Measurements from ENCODE around the gene ZMYND11. TPM values are rescaled to one million over a fixed set of nuclear protein-coding genes. Genes with fewer than 3 reads are reported as not detected.

ZMYND11 gene
- total RNA-seq, 3 donors from 2014 or later (not counting 1 experiment from before 2014, with no cell fraction given): 50.6 to 63.9 (median 52.6) TPM

- H3K36me3 Mint-ChIP-seq: no peaks in the 10 kb centered on the region
- ATAC-seq (no peak), DNase-seq (no peak)
- Histone ChIP-seq H3K27ac (ENCODE audit: low read length) (no peak overlapping the region), H3K4me3 (ENCODE audit: low read length) (no peak overlapping the region), H3K27me3 (ENCODE audit: control insufficient read depth, insufficient read depth, low read length) (no peaks in the 10 kb centered on the region), H3K36me3 (ENCODE audit: control insufficient read depth, insufficient read depth, low read length) (no peaks in the 10 kb centered on the region), H3K4me1 (ENCODE audit: control insufficient read depth, insufficient read depth, low read length) (peaks cover 14% of the 10 kb centered on the region), H3K9me3 (ENCODE audit: control insufficient read depth, insufficient read depth, low read length) (no peaks in the 10 kb centered on the region)
- H3K27me3 Mint-ChIP-seq (ENCODE audit: low read depth in 2 of 2): no peaks in the 10 kb centered on the region
- H3K4me3 Mint-ChIP-seq: peak overlapping the region; percentile 88
- 98% methylated on average over 5 of the region's 10 CpGs for WGBS (ENCODE audit: insufficient coverage)
- intact Hi-C loops (cut with micrococcal nuclease): no loop called here
- peaks cover 25 to 32% of the 10 kb centered on the region in 2 donors for H3K4me1 Mint-ChIP-seq
- H3K9me3 Mint-ChIP-seq: no peaks in the 10 kb centered on the region
- peak overlapping the region; percentile 80 to 83 for H3K27ac Mint-ChIP-seq
- no peak for TF ChIP-seq CTCF (IDR thresholded peaks at IDR 0.05)
Measured at GRCh38 chr10:132946-133898, 2.0 kb upstream of the ZMYND11 start.

- Histone ChIP-seq H3K9me3 (ENCODE audit: control insufficient read depth, insufficient read depth, low read length) (no peaks in the 10 kb centered on the region), H3K4me3 (ENCODE audit: low read length) (peak overlapping the region; percentile 31), H3K27ac (ENCODE audit: low read length) (peak overlapping the region; percentile 40), H3K27me3 (ENCODE audit: control insufficient read depth, insufficient read depth, low read length) (no peaks in the 10 kb centered on the region), H3K4me1 (ENCODE audit: control insufficient read depth, insufficient read depth, low read length) (peaks cover 14% of the 10 kb centered on the region), H3K36me3 (ENCODE audit: control insufficient read depth, insufficient read depth, low read length) (no peaks in the 10 kb centered on the region)
- intact Hi-C loops (cut with micrococcal nuclease): no loop called here
- Mint-ChIP-seq H3K4me3 (peak overlapping the region; percentile 88), H3K36me3 (no peaks in the 10 kb centered on the region), H3K4me1 (peaks cover 25 to 35% of the 10 kb centered on the region in 2 donors), H3K9me3 (no peaks in the 10 kb centered on the region), H3K27me3 (ENCODE audit: low read depth in 2 of 2) (no peaks in the 10 kb centered on the region), H3K27ac (peak overlapping the region; percentile 80 to 83)
- DNase-seq (peak; percentile 39 to 56), ATAC-seq (peak; percentile 37 to 53 (median 48))
- TF ChIP-seq CTCF (IDR thresholded peaks at IDR 0.05): no peak
- WGBS (ENCODE audit: insufficient coverage): under 1% methylated on average over 84 of the region's 84 CpGs
Measured at GRCh38 chr10:134247-135131, 766 bp upstream of the ZMYND11 start.

GRCh38 chr10:135601-136464 lies 578 bp downstream of the ZMYND11 start:
- peaks cover 32 to 38% of the 10 kb centered on the region in 2 donors for H3K4me1 Mint-ChIP-seq
- under 1% methylated on average over 112 of the region's 112 CpGs for WGBS (ENCODE audit: insufficient coverage)
- no peak for TF ChIP-seq CTCF (IDR thresholded peaks at IDR 0.05)
- intact Hi-C loops (cut with micrococcal nuclease): no loop called here
- no peaks in the 10 kb centered on the region for H3K27me3 Mint-ChIP-seq (ENCODE audit: low read depth in 2 of 2)
- peak overlapping the region; percentile 86 for H3K4me3 Mint-ChIP-seq
- peak overlapping the region; percentile 85 to 89 for H3K27ac Mint-ChIP-seq
- Histone ChIP-seq H3K4me1 (ENCODE audit: control insufficient read depth, insufficient read depth, low read length) (peaks cover 14% of the 10 kb centered on the region), H3K27me3 (ENCODE audit: control insufficient read depth, insufficient read depth, low read length) (no peaks in the 10 kb centered on the region), H3K9me3 (ENCODE audit: control insufficient read depth, insufficient read depth, low read length) (no peaks in the 10 kb centered on the region), H3K27ac (ENCODE audit: low read length) (peak overlapping the region; percentile 88), H3K36me3 (ENCODE audit: control insufficient read depth, insufficient read depth, low read length) (no peaks in the 10 kb centered on the region), H3K4me3 (ENCODE audit: low read length) (peak overlapping the region; percentile 83)
- DNase-seq (peak; percentile 65 to 81), ATAC-seq (peak; percentile 43 to 73 (median 55))
- H3K9me3 Mint-ChIP-seq: no peaks in the 10 kb centered on the region
- no peaks in the 10 kb centered on the region for H3K36me3 Mint-ChIP-seq
